UCSD-AML1 (cell line): ENCODE measurements around the gene RALGPS1.
A peak's percentile ranks its signal among the peaks of the same experiment; 100 is the strongest.

Experiments used
- DNase-seq: peaks from one replicate; lab custom pipeline; 2025; ENCODE audit not compliant: unreplicated experiment; lab: John Stamatoyannopoulos, UW

Gene RALGPS1, protein sequence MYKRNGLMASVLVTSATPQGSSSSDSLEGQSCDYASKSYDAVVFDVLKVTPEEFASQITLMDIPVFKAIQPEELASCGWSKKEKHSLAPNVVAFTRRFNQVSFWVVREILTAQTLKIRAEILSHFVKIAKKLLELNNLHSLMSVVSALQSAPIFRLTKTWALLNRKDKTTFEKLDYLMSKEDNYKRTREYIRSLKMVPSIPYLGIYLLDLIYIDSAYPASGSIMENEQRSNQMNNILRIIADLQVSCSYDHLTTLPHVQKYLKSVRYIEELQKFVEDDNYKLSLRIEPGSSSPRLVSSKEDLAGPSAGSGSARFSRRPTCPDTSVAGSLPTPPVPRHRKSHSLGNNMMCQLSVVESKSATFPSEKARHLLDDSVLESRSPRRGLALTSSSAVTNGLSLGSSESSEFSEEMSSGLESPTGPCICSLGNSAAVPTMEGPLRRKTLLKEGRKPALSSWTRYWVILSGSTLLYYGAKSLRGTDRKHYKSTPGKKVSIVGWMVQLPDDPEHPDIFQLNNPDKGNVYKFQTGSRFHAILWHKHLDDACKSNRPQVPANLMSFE

DNA sequence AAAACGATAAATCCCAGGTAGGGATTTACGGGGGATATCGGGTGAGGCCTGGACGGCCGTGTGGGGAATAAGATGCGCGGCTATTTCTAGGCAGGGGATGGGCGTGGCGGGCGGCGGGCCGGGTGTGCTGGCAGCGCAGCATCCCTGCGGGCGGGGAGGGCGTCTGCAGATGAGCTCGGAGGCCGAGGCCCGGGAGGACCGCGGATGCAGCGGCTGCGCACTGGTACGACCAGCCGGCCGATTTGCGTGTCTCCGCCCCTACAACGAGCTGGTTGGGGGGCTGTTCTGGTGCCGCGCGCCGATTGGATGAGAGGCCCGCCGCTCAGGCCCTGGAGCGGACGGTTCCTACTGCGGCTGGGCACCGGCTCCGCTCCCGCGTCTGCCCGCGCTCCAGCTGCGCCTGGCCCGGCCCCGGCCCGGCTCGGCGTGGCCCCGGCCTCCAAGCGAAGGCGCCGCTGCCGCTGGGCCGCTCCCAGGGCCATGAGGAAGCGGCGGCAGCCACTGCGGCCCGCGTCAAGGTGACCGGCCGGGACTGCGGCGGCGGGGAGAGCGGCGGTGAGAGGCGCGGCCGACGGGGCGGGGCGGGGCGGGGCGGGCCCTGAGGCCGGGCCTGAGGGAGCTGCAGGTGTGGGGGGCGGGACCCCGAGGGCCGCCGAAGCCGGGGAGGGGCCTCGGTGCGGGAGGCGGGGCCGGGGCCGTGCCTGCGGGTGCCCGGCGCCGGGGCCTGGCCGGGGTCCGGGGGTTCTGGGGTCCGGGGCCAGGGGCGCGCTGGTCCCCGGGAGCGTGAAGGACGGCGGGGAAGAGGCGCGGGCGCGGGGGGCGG, at the start of gene RALGPS1:
Gene RALGPS1 (plus strand): TSS at position 325 of the 823 bp plus-strand sequence. CDS start 47,508 bp downstream, outside the sequence.
- peak; percentile 91 for DNase-seq

DNA sequence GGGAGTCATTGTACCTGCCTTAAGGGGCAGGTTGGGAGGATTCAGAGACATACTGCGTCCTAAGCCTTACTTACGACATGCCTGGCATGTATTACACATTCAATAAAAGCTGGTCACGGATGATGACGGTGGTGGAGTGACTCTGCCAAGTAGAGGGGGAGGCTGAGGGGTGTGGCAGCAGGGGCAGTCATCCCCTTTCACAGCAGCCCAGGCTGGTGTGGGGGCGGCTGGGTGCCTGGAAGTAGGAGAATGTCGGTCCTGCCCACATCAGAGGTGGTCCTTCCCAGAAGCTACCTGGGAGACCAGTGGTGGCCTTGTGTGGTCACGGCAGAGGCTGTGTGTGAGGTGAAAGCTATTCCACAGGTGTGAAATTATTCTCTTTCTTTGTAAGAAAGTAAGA, 45.2 kb upstream of the RALGPS1 start:
- no peak for DNase-seq

DNA sequence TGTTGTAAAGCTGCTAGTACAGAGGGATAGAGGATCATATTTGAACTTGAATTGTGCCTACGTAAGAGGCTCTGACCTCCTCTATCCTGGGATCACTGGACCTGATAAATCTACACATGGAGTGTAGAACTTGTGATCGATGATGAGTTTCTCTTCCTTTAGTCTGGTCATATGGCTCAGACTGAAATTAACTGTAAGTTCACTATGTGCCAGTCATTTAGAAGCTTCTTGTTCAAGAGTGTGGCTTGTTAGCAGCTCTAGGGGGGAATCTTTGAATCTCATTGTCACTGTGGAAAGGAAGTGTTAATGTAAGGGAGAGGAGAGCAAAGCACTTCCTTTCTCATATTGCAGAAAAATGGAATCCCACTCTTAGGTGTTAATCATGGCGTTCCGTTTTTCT, 42.1 kb upstream of the RALGPS1 start:
- DNase-seq, result no peak

DNA sequence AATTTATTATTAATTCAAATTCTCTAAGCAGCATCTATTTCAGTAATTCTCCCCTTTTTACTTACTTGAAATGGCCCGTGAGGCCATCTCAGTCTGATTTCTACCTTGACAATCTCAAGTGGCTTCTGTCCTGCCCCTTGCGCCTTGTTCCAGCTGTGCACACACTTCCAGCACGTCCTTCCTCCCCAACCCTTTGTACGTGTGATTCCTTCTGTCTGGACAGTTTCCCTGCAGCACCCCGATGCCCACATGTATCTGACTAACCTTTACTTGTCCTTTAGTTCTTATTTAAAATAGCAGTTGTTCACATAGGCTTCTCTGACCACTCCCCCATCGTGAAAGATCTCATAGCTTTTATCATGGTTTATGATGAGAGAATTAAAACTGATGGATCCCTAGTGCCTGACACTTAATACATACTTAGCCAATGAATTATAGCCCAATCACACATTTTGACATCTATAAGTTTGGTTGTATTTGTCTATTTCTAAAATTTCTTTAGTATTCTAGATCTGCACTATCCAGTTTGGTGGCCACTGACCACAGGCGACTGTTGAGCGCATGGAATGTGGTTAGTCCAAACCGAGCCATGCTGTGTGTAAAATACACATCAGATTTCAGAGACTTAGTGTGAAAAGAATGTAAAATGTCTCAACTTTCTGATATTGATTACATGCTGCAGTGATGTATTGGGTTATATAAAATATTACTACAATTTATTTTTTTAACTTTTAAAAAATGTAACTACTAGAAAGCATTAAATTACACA, 39.9 kb upstream of the RALGPS1 start:
- DNase-seq, result no peak

DNA sequence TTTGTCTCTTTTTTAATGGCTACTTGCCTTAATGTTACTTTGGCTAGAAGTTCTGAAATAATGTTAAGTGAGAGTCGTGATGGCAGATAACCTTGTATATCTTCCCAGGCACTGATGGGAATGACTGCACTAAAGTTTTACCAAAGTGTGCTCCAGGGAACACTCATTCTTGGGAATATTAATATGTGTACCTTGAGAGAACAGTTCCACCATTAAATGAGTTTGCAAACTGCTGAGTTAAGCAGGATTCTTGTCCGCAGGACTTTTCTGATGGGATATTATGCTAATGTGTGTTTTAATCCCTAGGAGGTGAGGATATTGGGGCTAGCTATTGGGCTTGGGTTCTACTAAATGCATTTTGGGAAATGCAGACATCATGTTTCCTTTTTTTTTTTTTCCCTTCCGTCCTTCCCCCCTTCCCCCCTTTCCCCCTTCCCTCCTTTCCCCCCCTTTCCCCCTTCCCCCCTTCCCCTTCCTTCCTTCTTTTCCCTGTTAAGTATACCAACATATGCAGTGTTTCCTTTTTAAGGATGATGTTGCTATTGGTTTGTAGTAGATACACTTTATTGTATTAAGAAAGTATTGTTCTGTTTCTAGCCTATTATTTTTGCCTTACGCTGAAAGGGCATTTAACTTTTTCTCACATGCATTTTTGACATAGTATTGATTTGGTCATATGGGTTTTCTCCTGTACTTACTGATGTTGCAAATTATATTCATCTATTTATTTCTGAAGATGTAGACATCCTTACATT, 38.6 kb upstream of the RALGPS1 start:
- DNase-seq, result no peak

DNA sequence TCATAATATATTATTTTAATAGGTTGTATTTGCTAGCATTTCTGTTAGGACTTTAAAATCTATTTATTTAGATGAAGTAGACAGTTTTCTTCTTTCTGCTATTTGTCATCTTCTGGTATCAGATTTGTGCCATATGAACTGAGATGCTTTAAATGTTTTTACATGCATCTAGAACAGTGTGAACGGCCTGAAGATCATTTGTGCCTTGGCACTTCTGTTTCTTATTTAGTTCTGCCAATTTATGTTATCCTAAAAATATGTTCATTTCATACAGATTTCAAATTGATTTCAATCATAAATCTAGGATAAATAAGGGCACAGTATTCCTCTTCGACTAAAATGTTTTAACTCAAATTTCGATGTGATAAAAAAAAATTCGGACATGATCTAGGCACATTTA, 38.1 kb upstream of the RALGPS1 start:
- no peak for DNase-seq

DNA sequence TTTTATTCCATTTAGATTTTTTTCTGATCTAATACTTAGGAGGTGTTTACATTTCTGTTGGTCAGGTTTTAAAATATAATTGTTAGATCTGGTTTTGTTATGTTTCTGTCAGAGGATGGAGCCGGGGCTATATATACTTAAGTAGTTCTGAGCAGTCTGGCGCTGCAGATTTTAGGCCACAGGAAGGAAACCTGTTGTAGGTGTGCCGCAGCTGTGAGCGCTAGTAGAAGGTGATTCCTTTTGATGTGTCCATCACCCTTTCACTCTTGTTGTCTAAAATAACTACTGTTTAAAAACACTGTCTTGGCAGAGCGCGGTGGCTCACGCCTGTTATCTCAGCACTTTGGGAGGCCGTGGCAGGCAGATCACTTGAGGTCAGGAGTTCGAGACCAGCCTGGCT, 37.2 kb upstream of the RALGPS1 start:
- no peak for DNase-seq

DNA sequence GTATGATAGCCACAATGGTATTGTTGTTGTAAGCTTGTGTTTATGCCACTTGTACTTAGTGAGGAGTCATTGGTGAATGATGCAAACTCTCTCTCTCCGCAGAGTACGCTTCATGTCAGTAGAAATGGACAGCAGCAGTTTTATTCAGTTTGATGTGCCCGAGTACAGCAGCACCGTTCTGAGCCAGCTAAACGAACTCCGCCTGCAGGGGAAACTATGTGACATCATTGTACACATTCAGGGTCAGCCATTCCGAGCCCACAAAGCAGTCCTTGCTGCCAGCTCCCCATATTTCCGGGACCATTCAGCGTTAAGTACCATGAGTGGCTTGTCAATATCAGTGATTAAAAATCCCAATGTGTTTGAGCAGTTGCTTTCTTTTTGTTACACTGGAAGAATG, 35.3 kb upstream of the RALGPS1 start:
- DNase-seq, result no peak

DNA sequence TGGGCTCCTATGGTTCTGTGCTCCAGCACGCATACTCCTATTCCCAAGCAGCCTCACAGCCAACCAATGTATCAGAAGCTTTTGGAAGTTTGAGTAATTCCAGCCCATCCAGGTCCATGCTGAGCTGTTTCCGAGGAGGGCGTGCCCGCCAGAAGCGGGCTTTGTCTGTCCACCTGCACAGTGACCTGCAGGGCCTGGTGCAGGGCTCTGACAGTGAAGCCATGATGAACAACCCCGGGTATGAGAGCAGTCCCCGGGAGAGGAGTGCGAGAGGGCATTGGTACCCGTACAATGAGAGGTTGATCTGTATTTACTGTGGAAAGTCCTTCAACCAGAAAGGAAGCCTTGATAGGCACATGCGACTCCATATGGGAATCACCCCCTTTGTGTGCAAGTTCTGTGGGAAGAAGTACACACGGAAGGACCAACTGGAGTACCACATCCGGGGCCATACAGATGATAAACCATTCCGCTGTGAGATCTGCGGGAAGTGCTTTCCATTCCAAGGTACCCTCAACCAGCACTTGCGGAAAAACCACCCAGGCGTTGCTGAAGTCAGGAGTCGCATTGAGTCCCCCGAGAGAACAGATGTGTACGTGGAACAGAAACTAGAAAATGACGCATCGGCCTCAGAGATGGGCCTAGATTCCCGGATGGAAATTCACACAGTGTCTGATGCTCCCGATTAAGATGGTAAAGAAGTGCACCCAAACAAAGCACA, 34.2 kb upstream of the RALGPS1 start:
- no peak for DNase-seq

DNA sequence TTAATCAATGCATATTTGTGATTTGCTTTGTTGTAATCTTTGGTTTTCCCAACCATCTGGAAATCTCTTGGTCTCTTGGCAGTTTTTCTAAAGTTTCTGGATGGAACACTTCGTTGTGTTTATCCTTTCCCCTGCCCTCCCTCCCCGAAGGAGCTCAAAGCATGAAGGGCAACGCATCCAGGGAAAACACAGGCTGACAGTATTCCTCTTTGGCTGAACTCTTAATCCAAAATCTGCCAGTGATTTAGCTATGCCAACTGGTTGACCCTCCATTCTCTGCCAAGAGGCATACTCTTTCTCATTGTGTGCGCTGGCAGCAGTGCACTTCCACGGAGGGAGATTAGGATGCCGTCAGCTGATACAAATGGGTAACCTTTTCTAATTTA, 33.6 kb upstream of the RALGPS1 start:
- DNase-seq, result no peak

DNA sequence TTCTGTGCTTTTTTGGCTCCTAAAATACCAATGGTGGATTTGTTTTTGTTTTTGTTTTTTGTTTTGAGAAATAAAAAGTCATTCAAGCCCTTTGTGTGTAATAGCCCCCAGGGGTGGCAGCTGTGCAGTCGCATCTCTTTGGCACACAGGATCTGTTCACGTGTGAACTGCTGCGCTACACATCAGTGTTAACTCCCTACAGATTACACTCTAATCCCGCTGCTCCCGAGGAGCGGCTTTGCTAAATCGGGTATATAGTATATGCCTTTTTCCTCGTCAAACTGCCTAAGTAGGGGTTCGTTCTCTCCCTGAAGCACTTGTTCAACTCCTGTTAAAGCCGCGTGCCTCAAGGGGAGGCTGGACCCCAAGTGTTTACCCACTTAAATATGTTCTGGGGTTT, 31.8 kb upstream of the RALGPS1 start:
- no peak for DNase-seq

DNA sequence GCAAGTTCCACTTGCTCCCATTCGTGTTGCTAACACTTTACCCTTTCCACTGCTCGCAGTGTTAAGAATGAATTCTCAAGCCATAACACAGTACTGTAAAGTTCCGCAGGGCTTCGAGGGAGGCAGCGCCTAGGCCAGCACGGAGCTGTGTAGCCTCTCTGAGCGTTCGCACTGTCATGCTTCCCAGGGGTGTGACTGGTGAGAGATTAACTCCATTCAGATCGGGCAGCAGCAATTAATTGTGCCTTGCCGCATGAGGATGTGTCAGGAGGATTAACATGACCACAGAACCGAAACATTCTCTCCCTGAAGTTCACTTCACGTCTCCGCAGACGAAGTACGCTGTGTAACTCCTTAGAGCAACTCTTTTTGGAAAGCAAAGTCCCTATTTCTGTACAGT, 30.9 kb upstream of the RALGPS1 start:
- no peak for DNase-seq

DNA sequence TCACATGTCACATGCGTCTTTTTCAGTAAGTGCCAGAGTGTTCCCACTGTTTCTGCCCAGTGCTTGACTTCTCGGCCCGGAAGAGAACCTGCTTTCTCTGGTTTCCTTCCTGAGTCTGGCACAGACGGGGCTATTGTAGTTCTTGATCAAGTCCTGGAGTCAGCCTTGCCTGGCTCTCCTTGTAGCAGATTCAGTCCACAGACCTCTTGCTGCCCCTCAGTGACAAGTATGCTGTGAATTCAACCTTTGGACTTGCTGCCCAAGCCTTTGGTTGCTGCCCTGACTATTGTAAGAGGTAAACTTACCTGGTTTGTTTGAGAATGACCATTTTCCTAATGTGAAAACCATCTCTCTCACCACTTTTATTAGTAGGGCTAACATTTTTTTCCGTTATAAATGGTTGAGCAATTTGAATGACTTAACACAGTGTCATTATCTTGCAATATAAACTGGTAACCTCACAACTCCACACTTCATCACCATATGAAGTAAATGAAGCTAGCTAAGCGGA, 29.4 kb upstream of the RALGPS1 start:
- DNase-seq, result no peak

DNA sequence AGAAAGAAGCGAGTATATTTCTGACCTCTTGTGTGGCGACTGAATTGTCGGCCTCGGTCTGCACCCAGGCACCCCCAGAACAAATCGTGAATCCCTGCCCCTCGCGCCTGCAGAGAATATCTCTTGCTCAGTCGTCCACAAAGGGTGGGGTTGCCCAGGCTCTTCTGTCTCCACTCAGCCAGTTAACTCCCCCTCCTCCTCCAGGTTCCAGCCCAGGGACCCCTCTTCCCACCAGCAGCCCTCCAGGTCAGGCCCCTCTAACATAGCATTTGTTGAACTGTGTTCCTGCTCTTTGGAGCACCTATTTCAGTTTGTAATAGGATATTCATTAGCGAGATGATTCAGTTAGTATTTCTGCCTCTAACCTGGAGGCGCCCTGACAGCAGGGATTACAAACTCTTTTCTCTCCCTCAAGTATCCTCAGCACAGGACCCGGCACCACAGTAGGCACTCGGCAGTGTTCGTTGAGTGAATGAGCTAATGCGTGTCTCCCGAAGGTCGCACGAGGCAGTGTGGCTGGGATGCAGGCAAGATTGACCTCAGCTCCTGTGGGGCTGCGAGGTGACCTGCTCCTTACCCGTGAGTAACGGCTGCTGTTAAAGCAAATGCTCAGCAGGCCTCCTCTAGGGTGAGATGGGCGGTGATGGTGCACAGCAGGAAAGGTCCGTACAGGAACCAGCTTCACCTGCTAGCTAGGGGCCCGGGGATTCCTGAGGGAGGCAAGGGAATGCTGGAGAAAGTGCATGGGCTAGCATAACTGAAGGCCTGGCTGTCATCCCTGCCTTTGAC, 28.4 kb upstream of the RALGPS1 start:
- no peak for DNase-seq

DNA sequence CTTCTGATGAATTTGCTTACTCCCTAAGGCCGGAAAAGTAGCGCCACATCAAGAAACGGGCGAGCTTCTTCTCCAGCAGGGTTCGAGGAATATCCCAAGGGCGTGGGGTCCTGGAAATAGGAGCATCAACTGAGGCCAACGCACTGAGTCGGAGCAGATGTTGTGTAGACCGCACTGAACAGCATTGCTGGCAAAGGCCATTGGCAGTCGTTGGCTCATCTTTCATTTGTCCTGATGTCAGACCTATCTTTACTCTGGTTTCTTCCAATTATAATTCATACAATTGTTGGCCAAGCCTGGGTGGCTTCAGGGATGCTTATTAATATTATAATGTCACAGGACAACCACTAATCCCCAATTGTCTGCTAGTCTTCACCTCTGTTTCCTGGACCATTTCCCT, 27.7 kb upstream of the RALGPS1 start:
- DNase-seq, result no peak

DNA sequence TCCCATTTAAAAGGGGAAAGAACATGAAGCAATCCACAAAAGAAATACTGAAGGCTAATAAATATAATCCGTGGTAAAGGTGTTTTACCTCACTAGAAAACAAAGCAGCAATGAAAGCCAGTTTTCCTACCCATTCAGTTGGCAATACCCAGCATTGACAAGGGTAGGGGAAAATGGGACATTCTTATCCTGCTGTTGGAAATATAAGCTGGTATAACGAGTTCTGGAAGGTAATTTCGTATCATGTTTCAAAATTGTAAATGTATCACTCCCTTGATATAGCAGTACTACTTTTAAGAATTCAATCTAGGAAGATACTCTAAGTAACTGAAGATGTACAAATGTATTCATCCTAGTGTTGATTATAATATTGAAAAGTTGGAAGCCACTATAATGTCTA, 22.9 kb upstream of the RALGPS1 start:
- no peak for DNase-seq

DNA sequence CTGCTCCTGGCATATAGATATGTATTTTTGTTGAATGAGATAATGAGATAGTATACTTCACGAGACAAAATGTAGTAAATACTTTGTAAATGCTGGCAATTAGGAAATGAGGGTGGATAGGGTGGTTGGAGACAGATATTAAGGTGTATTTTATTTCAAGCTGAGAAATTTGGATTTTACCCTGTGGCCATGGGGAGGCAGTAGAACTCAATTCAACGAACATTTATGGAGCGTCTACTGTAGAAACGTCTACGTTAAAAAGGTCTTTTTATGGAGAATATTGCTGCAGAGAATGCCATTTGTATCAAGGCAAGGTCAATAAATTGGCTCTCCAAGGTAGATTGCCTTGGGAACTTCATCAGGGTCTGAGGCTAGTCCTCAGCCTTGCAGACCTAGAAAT, 21.5 kb upstream of the RALGPS1 start:
- DNase-seq, result no peak

DNA sequence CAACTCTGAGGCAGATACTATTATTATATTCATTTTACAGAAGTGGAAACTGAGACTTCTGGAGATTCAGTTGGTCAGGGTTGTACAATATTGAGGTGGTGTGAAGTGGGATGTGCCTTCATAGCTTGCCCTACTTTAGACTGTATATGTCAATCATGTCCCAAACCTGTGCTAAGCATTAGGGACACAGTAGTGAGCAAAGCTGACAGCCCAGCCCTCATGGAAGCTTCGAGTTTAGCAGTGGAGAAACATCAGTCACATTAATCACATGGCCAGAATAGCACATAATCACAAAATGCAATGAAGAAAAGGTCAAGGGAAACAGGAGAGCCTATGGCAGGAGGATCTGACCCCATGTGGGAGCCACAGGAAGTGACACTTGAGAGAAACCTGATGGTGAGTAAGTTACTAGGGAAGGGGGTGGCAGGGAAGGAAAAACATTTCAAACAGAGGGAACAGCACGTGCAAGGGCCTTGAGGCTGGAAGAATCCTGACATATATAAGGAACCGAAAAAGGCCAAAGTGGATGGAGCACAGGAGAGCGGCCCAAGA, 20.5 kb upstream of the RALGPS1 start:
- no peak for DNase-seq

DNA sequence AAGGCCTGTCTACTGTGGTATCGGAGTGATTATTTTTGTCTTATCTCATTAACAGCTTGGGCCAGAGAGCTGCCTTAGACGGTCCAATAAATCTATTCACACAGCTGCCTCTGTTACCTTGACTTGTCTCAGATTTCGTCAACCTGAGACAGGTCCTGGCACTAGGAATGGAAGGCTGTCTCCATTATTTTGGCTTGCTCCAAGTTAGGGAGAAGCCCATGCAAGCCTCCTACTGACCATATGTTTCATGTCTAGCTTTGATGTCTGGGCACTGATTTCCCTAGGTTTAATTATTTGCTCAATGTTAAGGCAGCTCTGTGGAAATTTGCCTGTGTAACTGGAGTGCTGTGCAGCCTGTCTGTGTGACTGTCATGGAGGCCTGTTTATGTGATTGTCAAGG, 12.4 kb upstream of the RALGPS1 start:
- DNase-seq, result no peak
